RWPE2 (cell line): ENCODE data around the gene HSPA12A.

Experiments
- ATAC-seq: fragments of 200-7000 bp; cut with Tn5 transposase; 3 replicates; pipeline ENCODE4 v1.9.1; 2021; ENCODE audit warnings: low read depth
- DNase-seq: peaks from one replicate; pipeline ENCODE4 v3.0.0-alpha.2; 2020; ENCODE audit warnings: low spot score
- H3K27ac ChIP-seq: fragments of 450-650 bp; 2 replicates; pipeline ENCODE4 v1.5.1; 2017; ENCODE audit warnings: mild to moderate bottlenecking; ENCODE audit not compliant: poor library complexity, severe bottlenecking
- H3K27me3 ChIP-seq: fragments of 250-450 bp; sonication (Bioruptor Pico); 2 replicates; pipeline ENCODE4 v1.5.1; 2021; ENCODE audit warnings: mild to moderate bottlenecking, moderate library complexity; ENCODE audit not compliant: insufficient read depth, poor library complexity, severe bottlenecking
- H3K36me3 ChIP-seq: fragments of 250-450 bp; sonication (Bioruptor Pico); 2 replicates; pipeline ENCODE4 v1.5.1; 2020; ENCODE audit warnings: low read depth, mild to moderate bottlenecking, moderate library complexity
- H3K4me1 ChIP-seq: fragments of 250-450 bp; sonication (Bioruptor Pico); 2 replicates; pipeline ENCODE4 v1.5.1; 2021; ENCODE audit warnings: mild to moderate bottlenecking, moderate library complexity; ENCODE audit not compliant: insufficient read depth, poor library complexity, severe bottlenecking
- H3K4me3 ChIP-seq: fragments of 250-450 bp; sonication (Bioruptor Pico); 2 replicates; pipeline ENCODE4 v1.5.1; 2021; ENCODE audit warnings: mild to moderate bottlenecking, moderate library complexity; ENCODE audit not compliant: severe bottlenecking
- H3K9me3 ChIP-seq: fragments of 250-450 bp; sonication (Bioruptor Pico); 2 replicates; pipeline ENCODE4 v1.5.1; 2021; ENCODE audit warnings: mild to moderate bottlenecking, moderate library complexity; ENCODE audit not compliant: severe bottlenecking
- TF ChIP-seq, protein P1 (sequence below): fragments of 450-650 bp; IDR thresholded peaks from one replicate; pipeline ENCODE4 v1.5.1; 2017; ENCODE audit warnings: mild to moderate bottlenecking, moderate library complexity; ENCODE audit not compliant: poor library complexity, severe bottlenecking

The HSPA12A gene

DNA sequence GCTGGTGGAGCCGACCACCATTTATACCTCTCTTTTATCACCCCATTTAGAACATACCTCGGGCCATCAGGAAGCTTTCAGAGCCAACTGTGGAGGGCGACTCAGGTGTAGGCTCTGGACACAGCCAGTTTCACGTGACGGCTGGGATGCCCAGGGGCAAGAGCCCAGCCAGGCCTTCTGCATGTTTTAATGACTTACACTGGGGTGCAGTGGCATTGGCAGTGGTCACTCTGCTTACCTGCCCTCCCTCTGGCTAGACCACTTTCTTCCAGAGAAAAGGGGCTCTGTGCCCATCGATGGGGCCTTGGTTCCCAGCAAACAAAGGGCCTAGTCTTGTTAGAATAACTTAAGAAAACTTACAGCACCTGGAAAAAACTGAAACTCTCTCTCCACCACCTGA, 71.7 kb downstream of the HSPA12A start:
- peak overlapping the region; percentile 19 for H3K27ac ChIP-seq
- TF ChIP-seq, protein P1, sequence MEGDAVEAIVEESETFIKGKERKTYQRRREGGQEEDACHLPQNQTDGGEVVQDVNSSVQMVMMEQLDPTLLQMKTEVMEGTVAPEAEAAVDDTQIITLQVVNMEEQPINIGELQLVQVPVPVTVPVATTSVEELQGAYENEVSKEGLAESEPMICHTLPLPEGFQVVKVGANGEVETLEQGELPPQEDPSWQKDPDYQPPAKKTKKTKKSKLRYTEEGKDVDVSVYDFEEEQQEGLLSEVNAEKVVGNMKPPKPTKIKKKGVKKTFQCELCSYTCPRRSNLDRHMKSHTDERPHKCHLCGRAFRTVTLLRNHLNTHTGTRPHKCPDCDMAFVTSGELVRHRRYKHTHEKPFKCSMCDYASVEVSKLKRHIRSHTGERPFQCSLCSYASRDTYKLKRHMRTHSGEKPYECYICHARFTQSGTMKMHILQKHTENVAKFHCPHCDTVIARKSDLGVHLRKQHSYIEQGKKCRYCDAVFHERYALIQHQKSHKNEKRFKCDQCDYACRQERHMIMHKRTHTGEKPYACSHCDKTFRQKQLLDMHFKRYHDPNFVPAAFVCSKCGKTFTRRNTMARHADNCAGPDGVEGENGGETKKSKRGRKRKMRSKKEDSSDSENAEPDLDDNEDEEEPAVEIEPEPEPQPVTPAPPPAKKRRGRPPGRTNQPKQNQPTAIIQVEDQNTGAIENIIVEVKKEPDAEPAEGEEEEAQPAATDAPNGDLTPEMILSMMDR, result no peak
- no peak overlapping the region for H3K4me3 ChIP-seq
- H3K4me1 ChIP-seq, result peaks cover 4% of the 10 kb centered on the region
- H3K36me3 ChIP-seq, result no peaks in the 10 kb centered on the region
- ATAC-seq (no peak), DNase-seq (no peak)
- H3K27me3 ChIP-seq, result no peaks in the 10 kb centered on the region
- H3K9me3 ChIP-seq, result no peaks in the 10 kb centered on the region

DNA sequence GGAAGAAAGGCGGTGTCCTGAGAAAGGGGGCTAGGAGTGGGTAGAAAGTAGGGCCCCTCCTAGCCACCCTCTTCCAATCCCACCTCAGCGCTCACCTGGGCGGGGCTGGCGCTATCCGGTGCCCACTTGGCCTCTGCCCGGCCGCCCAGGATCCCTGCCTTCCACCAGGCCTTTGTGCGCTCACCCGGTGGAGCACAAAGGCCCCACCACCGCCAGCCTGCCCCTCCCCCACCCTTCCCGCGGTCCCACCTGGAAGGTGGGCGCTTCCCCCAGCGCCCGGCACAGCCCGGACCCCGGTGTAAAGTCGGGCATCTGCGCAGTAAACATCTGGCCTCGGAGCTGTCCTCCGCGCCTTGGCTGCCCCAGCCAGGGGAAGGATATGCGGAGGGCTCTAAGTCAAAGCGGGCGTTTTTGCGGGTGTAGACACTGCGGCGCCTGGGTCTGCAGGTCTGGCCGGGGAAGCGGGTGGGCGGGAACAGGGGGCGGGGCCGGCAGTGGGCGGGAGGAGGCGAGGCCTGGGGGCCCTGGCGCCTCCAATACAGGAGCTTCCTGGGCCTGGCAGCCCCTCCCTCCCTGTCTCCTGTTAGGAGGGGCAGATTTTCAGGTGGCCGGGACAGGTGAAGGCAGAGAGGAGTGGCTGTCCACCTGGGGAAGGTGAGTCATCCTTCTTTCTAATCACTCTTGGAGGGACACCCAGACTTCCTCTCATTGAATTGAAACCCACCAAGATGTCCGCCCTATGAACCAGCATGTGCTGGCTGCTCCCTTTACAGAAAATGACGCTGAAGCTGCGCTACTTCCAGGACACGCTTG, 72.3 kb downstream of the HSPA12A start:
- no peak for DNase-seq
- H3K4me3 ChIP-seq, result no peak overlapping the region
- TF ChIP-seq, protein P1, result no peak

DNA sequence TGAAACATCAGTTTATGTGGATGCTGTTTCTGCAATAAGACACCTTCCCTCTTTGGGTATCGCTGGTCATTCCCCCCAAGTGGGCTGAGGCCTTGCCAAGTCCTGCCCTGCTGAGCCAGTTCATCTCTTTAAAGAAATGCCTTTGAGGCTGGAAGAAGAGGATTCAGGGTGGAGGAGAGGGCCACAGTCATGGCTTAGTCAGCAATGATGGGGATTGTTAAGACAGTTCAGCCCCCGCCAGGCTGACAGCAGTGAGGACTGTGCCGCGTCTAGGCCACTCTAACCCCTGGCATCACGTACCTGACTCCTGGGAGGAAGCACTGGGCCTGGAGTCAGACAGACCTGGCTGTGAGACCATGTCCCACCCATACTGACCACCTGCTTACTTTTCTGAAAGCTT, 73.3 kb downstream of the HSPA12A start:
- DNase-seq (no peak), ATAC-seq (no peak)
- Histone ChIP-seq H3K27ac (no peak overlapping the region), H3K9me3 (no peaks in the 10 kb centered on the region), H3K36me3 (no peaks in the 10 kb centered on the region), H3K4me3 (no peak overlapping the region), H3K4me1 (peaks cover 4% of the 10 kb centered on the region), H3K27me3 (no peaks in the 10 kb centered on the region)
- TF ChIP-seq, protein P1, result no peak

More for the DNA sequence above, 72.3 kb downstream of the HSPA12A start:
- Histone ChIP-seq H3K36me3 (no peaks in the 10 kb centered on the region), H3K4me1 (peaks cover 4% of the 10 kb centered on the region), H3K9me3 (no peaks in the 10 kb centered on the region), H3K27ac (no peak overlapping the region), H3K27me3 (no peaks in the 10 kb centered on the region)
- ATAC-seq, result peak; percentile 58

DNA sequence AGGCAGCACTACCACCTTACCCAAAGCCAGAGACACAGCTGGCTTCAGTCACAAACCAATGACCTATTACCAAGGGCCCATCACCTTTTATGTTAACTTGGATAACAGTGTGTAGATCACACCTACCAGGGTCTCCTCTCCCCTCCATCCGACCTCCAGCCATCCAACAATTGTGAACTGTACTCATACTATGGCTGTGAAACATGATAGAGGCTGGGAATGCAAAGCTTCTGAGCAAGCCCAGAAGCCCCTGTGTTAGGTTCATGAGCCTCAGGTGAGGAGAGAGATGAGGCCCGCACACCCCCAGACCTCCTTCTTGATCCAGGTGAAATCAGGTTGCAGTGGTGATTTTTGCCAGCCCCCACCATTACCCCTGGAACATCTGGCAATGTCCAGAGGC, 73.9 kb downstream of the HSPA12A start:
- DNase-seq (no peak), ATAC-seq (no peak)
- Histone ChIP-seq H3K4me3 (no peak overlapping the region), H3K27me3 (no peaks in the 10 kb centered on the region), H3K27ac (no peak overlapping the region), H3K36me3 (no peaks in the 10 kb centered on the region), H3K4me1 (peaks cover 4% of the 10 kb centered on the region), H3K9me3 (no peaks in the 10 kb centered on the region)
- TF ChIP-seq, protein P1, result no peak

DNA sequence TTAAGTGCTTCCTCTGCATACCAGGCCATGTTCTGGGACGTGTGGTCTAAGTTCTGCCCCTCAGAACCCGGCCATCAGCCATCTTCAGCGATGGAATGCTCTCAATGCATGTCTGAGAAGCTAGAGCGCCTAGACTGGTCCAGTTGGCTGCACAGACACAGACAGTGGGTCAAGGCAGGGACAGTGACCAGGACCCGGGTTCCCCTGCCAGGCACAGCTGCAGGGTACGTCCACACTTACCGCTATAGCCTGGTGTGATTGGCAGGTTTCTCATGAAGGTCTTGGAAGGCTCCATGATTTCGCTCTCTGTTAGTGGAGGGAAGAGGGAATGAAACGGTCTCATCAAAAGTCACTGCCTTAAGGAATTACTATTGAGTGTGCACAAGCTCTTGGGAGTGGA, 74.3 kb downstream of the HSPA12A start:
- TF ChIP-seq, protein P1, result no peak
- H3K4me3 ChIP-seq, result no peak overlapping the region
- no peak overlapping the region for H3K27ac ChIP-seq
- no peaks in the 10 kb centered on the region for H3K27me3 ChIP-seq
- no peaks in the 10 kb centered on the region for H3K9me3 ChIP-seq
- H3K36me3 ChIP-seq, result no peaks in the 10 kb centered on the region
- no peak for ATAC-seq
- peaks cover 4% of the 10 kb centered on the region for H3K4me1 ChIP-seq
- DNase-seq, result no peak
